MV-4-11 (cell line): Measurements from ENCODE around the gene ATXN1.

ENCODE experiments used
- DNase-seq: peaks from one replicate; lab custom pipeline; 2025; lab: John Stamatoyannopoulos, UW

The ATXN1 gene

GRCh38 chr6:16252686-16253299, 508.5 kb downstream of the ATXN1 start:
- DNase-seq = no peak

GRCh38 chr6:16251706-16252105, 509.6 kb downstream of the ATXN1 start:
- no peak for DNase-seq

- no peak for DNase-seq
Observed at GRCh38 chr6:16249971-16250370, 511.3 kb downstream of the ATXN1 start.
